Sigmoid colon (tissue), 7 donors: ENCODE results near the gene PLCE1. TPM values are rescaled to one million over a fixed set of nuclear protein-coding genes. Genes with fewer than 3 reads are reported as not detected.

Source experiments
- DNase-seq: peaks from one replicate; pipeline ENCODE4 v3.0.0-alpha.2; 2019
- H3K27ac ChIP-seq, 4 donors: fragments of 200-600 bp; sonication (generic); one replicate each; pipeline ENCODE4 v1.5.1; 2016 to 2019; ENCODE audit warnings: mild to moderate bottlenecking in 1 of 4
- H3K27me3 ChIP-seq, 3 donors: fragments of 200-600 bp; sonication (generic); one replicate each; pipeline ENCODE4 v1.5.1; 2019; ENCODE audit warnings: mild to moderate bottlenecking in 1 of 3
- H3K36me3 ChIP-seq, 4 donors: fragments of 200-600 bp; sonication (generic); one replicate each; pipeline ENCODE4 v1.5.1; 2016 to 2019
- H3K4me1 ChIP-seq, 4 donors: fragments of 200-600 bp; sonication (generic); one replicate each; pipeline ENCODE4 v1.5.1; 2017 to 2019
- H3K4me3 ChIP-seq, 4 donors: fragments of 200-600 bp; sonication (generic); one replicate each; pipeline ENCODE4 v1.5.1; 2017 to 2019; ENCODE audit warnings: mild to moderate bottlenecking in 2 of 4, moderate library complexity in 1 of 4
- H3K9me3 ChIP-seq, 4 donors: fragments of 200-600 bp in 3 of 4; sonication (generic) in 3 of 4; one replicate each; pipeline versions ENCODE4 v1.5.1 to v1.6.1; 2013 to 2019
- EP300 ChIP-seq, 4 donors: sonication (generic); formaldehyde crosslinking; IDR thresholded peaks; one replicate each; pipeline ENCODE4 v1.6.1; 2017; ENCODE audit warnings: antibody characterized with exemption in 4 of 4
- POLR2A ChIP-seq, 2 donors: fragments of 450-650 bp; IDR thresholded peaks; one replicate each; pipeline ENCODE4 v1.6.1; 2016; ENCODE audit warnings: antibody characterized with exemption in 2 of 2, mild to moderate bottlenecking in 2 of 2, moderate library complexity in 2 of 2
- POLR2AphosphoS5 ChIP-seq, 4 donors: sonication (generic); formaldehyde crosslinking; IDR thresholded peaks; one replicate each; pipeline ENCODE4 v1.6.1; 2017; ENCODE audit warnings: antibody characterized with exemption in 4 of 4
- WGBS, 2 donors: extraction: QIAGEN DNeasy Blood & Tissue Kit; methylation state at CpG; one replicate each; pipeline ENCODE4 v1.1.7; 2013; 5-methylcytosine and 5-hydroxymethylcytosine counted together
- intact Hi-C: fragments of 100-400 bp; cut with DNase I; formaldehyde crosslinking; loops from one replicate; pipeline ENCODE4 v1.15.1; 2023
- polyA plus RNA-seq, 3 donors: library from polyadenylated mRNA; stranded (reverse); fragments of 200-250 nt; gene quantifications; one replicate each; pipeline ENCODE4 v1.2.3, GENCODE V29; 2013
- total RNA-seq, 4 donors: library from RNA; depleted of rRNA; stranded (reverse); fragments of >200 nt; gene quantifications; one replicate each; pipeline ENCODE4 v1.1.0, GENCODE V29; 2016
- TF ChIP-seq, protein P1 (sequence below), 4 experiments: fragments of 450-650 bp in 3 of 4; fragments of 200-600 bp in 1 of 4; IDR thresholded peaks; one replicate each; pipeline ENCODE4 v1.5.1; 2016 to 2019; ENCODE audit warnings: antibody characterized with exemption in 4 of 4, mild to moderate bottlenecking in 3 of 4, moderate library complexity in 2 of 4
- donor health status: healthy with polysubstance abuse.
- donor health status: Bipolar disorder and iron deficiency.
- donor health status: healthy.

Gene PLCE1
- total and polyA plus RNA-seq, 7 donors = 6.0 to 12.4 (median 8.1) TPM

DNA sequence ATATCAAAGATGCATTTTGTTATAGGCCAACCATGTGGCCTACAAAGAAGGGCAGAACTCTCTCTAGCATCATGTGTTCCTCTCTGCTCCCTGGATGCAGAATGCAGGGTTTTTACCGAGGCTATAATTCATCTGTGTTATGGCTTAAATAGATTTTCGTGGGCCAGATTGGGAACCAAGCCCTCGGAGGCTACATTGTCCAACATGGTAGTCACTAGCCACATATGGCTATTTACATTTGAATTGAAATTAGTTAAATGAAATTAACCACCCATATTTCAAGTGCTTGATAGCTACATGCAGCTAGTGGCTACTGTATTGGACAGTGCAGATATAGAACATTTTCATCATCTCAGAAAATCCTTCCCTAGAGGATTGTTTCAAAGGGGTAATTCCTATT lies 2.8 kb downstream of the PLCE1 start:
- no peaks in the 10 kb centered on the region for H3K27me3 ChIP-seq
- H3K36me3 ChIP-seq = no peaks in the 10 kb centered on the region
- no peaks in the 10 kb centered on the region for H3K9me3 ChIP-seq
- WGBS, 2 donors = 90% methylated on average over 3 of the region's 3 CpGs
- intact Hi-C loops = loop anchor here (5.0 kb wide), 1 partner anchor 81 kb away; no protein-coding TSS in a partner anchor
- peaks cover 0 to 66% (median 29%) of the 10 kb centered on the region in 4 donors for H3K4me1 ChIP-seq
- no peak overlapping the region for H3K27ac ChIP-seq
- TF ChIP-seq EP300 (IDR thresholded peaks at IDR 0.05) = no peak
- TF ChIP-seq POLR2A (IDR thresholded peaks at IDR 0.05) = no peak
- no peak for TF ChIP-seq POLR2AphosphoS5 (IDR thresholded peaks at IDR 0.05)
- TF ChIP-seq, protein P1, sequence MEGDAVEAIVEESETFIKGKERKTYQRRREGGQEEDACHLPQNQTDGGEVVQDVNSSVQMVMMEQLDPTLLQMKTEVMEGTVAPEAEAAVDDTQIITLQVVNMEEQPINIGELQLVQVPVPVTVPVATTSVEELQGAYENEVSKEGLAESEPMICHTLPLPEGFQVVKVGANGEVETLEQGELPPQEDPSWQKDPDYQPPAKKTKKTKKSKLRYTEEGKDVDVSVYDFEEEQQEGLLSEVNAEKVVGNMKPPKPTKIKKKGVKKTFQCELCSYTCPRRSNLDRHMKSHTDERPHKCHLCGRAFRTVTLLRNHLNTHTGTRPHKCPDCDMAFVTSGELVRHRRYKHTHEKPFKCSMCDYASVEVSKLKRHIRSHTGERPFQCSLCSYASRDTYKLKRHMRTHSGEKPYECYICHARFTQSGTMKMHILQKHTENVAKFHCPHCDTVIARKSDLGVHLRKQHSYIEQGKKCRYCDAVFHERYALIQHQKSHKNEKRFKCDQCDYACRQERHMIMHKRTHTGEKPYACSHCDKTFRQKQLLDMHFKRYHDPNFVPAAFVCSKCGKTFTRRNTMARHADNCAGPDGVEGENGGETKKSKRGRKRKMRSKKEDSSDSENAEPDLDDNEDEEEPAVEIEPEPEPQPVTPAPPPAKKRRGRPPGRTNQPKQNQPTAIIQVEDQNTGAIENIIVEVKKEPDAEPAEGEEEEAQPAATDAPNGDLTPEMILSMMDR (IDR thresholded peaks at IDR 0.05) = no peak
- DNase-seq = no peak
- no peak overlapping the region for H3K4me3 ChIP-seq

DNA sequence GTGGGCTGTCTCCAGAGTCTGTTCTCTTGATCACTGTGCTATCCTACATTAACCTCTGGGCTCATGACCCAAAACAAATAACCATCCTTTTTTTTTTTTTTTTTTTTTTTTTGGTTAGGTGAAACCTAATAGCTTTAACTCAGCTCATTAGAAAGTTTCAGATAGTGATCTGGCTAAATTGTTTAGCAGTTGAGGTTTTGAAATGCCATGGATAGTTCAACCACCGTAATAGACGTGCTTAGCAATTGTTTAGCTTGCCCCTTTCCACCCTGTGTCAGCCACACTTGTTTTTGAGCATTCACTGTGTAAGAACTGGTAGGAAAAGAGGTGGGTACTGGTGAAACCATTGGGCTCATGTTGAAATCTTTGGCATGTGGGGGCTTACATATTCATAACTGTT lies 3.8 kb downstream of the PLCE1 start:
- no peak for DNase-seq
- Histone ChIP-seq H3K4me1 (peaks cover 0 to 56% (median 21%) of the 10 kb centered on the region in 4 donors), H3K4me3 (no peak overlapping the region), H3K27ac (no peak overlapping the region), H3K9me3 (no peaks in the 10 kb centered on the region), H3K36me3 (no peaks in the 10 kb centered on the region), H3K27me3 (no peaks in the 10 kb centered on the region)
- TF ChIP-seq POLR2A (IDR thresholded peaks at IDR 0.05) (no peak), EP300 (IDR thresholded peaks at IDR 0.05) (no peak)
- TF ChIP-seq, protein P1 (IDR thresholded peaks at IDR 0.05) = no peak
- intact Hi-C loops = loop anchor here (5.0 kb wide), 1 partner anchor 80 kb away; no protein-coding TSS in a partner anchor
- WGBS, 2 donors = 93 to 94% methylated on average over 2 of the region's 2 CpGs

DNA sequence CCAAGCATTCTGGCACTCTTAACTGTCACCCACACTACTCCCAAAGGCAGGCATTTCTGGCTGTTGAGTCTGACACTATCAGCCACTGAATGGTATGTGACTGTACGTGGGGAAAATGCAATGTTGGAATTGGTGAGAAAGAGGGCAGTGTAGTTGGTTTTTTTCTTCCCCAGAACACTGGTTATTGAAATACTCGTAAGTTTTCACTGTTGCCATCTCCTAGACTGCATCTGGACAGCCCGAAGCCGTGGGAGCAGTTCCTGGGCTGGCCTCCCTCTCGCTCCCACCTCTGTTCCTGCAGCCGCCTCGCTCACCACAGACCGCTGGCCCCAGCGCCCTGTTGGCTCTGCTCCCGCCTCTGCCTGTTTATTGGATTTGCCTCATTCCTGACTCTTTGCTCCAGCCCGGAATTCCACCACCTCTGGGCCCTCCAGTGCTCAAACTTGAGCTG lies 5.7 kb downstream of the PLCE1 start:
- peak overlapping the region; percentile 59 to 75 (median 69) for H3K27ac ChIP-seq
- DNase-seq = peak; percentile 82
- H3K27me3 ChIP-seq = no peaks in the 10 kb centered on the region
- TF ChIP-seq POLR2AphosphoS5 (IDR thresholded peaks at IDR 0.05) = peak in 3 of 4 donors; percentile 19 to 47 (median 37)
- no peak for TF ChIP-seq EP300 (IDR thresholded peaks at IDR 0.05)
- 48 to 52% methylated on average over 11 of the region's 11 CpGs for WGBS, 2 donors
- H3K4me3 ChIP-seq = peak overlapping the region in 2 of 4 donors; percentile 6 to 8
- peaks cover 0 to 42% (median 16%) of the 10 kb centered on the region in 4 donors for H3K4me1 ChIP-seq
- no peaks in the 10 kb centered on the region for H3K36me3 ChIP-seq
- intact Hi-C loops = loop anchor here (5.0 kb wide), 1 partner anchor 78 kb away; no protein-coding TSS in a partner anchor
- no peaks in the 10 kb centered on the region for H3K9me3 ChIP-seq

DNA sequence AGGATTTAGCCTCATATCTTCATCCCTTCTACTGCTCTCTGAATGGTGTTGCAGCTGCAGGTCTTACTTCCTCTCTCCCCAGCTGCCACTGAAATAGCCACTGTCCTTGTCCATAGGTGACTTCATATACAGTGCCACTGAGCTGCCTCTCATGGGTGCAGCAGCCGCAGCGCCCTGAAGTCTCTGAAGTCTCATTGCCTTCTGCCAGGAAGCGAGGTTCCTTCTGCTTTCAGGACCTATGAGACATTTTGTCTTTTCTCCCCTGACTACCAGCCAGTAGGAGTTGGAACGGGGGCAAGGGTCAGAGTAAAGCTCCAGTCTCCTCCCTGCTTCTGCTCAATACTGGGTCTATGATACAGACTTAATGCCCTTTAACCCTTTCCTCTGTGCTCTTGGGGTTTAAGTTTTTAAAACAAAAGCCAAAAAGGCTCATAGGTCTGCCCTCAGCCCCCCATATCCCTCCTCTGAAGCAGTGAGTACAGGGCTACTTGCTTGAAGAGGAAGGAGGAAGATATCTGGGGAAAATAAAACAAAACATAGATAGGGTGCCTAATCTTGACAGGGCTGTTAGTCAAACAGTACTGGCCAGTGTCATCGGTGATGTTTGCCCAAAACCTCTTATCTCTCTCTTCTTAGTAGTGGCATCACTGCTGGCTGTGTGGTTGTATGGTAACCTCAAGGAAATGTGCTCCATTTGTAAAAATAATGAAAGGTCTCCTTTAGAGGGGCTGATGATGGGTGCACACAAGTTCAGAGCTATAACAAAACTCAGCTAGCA lies 7.1 kb downstream of the PLCE1 start:
- Histone ChIP-seq H3K4me3 (no peak overlapping the region), H3K36me3 (no peaks in the 10 kb centered on the region), H3K9me3 (no peaks in the 10 kb centered on the region), H3K27ac (peak overlapping the region in 3 of 4 donors; percentile 0 to 75 (median 75)), H3K4me1 (peaks cover 0 to 28% (median 14%) of the 10 kb centered on the region in 4 donors), H3K27me3 (no peaks in the 10 kb centered on the region)
- WGBS, 2 donors = 11 to 59% methylated on average over 5 of the region's 5 CpGs
- no peak for TF ChIP-seq EP300 (IDR thresholded peaks at IDR 0.05)
- no peak for TF ChIP-seq POLR2AphosphoS5 (IDR thresholded peaks at IDR 0.05)
- no peak for TF ChIP-seq POLR2A (IDR thresholded peaks at IDR 0.05)
- TF ChIP-seq, protein P1 (IDR thresholded peaks at IDR 0.05) = no peak
- DNase-seq = no peak
- intact Hi-C loops = no loop called here

DNA sequence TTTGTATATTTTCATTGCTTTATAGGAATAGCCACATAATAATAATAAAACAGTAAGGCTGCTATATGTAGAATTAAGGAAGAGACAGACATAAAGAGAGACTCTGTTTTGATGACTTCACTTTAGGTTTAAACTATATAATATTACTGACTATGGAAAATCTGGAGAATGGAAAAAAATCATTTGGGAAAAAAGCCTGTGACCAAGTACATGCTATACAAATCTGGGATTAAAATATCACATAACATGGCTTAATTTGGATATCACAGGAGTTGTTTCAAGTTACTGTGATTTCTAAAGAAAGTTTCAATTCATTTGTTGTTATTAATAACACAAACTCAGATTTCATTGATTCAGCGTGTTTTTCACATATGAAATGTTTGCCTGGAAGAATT lies 7.7 kb downstream of the PLCE1 start:
- 93 to 96% methylated on average over 1 of the region's 1 CpG for WGBS, 2 donors
- Histone ChIP-seq H3K9me3 (no peaks in the 10 kb centered on the region), H3K36me3 (no peaks in the 10 kb centered on the region), H3K27me3 (no peaks in the 10 kb centered on the region), H3K27ac (no peak overlapping the region), H3K4me3 (no peak overlapping the region), H3K4me1 (peaks cover 0 to 28% (median 15%) of the 10 kb centered on the region in 4 donors)
- intact Hi-C loops = no loop called here
- TF ChIP-seq EP300 (IDR thresholded peaks at IDR 0.05) (no peak), POLR2AphosphoS5 (IDR thresholded peaks at IDR 0.05) (no peak), POLR2A (IDR thresholded peaks at IDR 0.05) (no peak)
- TF ChIP-seq, protein P1 (IDR thresholded peaks at IDR 0.05) = no peak
- no peak for DNase-seq
